HepG2 (cell line): ENCODE data around the gene SPOP. TPM values are rescaled to one million over a fixed set of nuclear protein-coding genes. Genes with fewer than 3 reads are reported as not detected.
A peak's percentile ranks its signal among the peaks of the same experiment; 100 is the strongest.

Source experiments
- BRD4 ChIP-seq: sonication (generic); formaldehyde crosslinking; IDR thresholded peaks from 2 replicates; pipeline ENCODE4 v1.4.0; 2020; ENCODE audit warnings: missing genetic modification reagents
- CBFB ChIP-seq: sonication (generic); formaldehyde crosslinking; IDR thresholded peaks from 2 replicates; pipeline ENCODE4 v1.4.0; 2020; ENCODE audit warnings: missing genetic modification reagents
- CBX5 ChIP-seq: sonication (generic); formaldehyde crosslinking; IDR thresholded peaks from 2 replicates; pipeline ENCODE4 v1.4.0; 2020; ENCODE audit warnings: missing genetic modification reagents, borderline replicate concordance
- CREB1 ChIP-seq, 2 experiments: fragments of 450-650 bp in 1 of 2; IDR thresholded peaks; 2 replicates each; pipeline ENCODE4 v1.6.1; 2016 to 2017; ENCODE audit warnings: control low read depth in 1 of 2, mild to moderate bottlenecking in 1 of 2, missing compliant biosample characterization in 1 of 2, missing genetic modification characterization in 1 of 2
- HDAC1 ChIP-seq: sonication (generic); formaldehyde crosslinking; IDR thresholded peaks from 2 replicates; pipeline ENCODE4 v1.5.1; 2020; ENCODE audit warnings: mild to moderate bottlenecking, missing genetic modification reagents
- HHEX ChIP-seq: IDR thresholded peaks from 2 replicates; pipeline ENCODE4 v1.6.1; 2016; ENCODE audit warnings: control low read depth
- KDM4B ChIP-seq: sonication (generic); formaldehyde crosslinking; IDR thresholded peaks from 2 replicates; pipeline ENCODE4 v1.4.0; 2020; ENCODE audit warnings: missing genetic modification reagents
- KLF9 ChIP-seq: IDR thresholded peaks from 2 replicates; pipeline ENCODE4 v1.6.1; 2016; ENCODE audit warnings: low read depth
- MAZ ChIP-seq, 2 experiments: sonication (generic) in 1 of 2; formaldehyde crosslinking in 1 of 2; IDR thresholded peaks; 2 replicates each; pipeline versions ENCODE4 v1.5.0 to v1.6.1; 2012 to 2020; ENCODE audit warnings: low read depth in 2 of 2, mild to moderate bottlenecking in 2 of 2, borderline replicate concordance in 1 of 2, improper control_type of control experiment in 1 of 2, low read length in 1 of 2, missing genetic modification reagents in 1 of 2, moderate library complexity in 1 of 2
- MXI1 ChIP-seq: IDR thresholded peaks from 3 replicates; pipeline ENCODE4 v1.6.1; 2012; ENCODE audit warnings: low read depth, low read length, inconsistent platforms, borderline replicate concordance
- NR1H2 ChIP-seq: sonication (generic); formaldehyde crosslinking; IDR thresholded peaks from 2 replicates; pipeline ENCODE4 v1.8.1; 2022; ENCODE audit warnings: low read depth, missing genetic modification reagents, borderline replicate concordance
- NR2F6 ChIP-seq, 2 experiments: IDR thresholded peaks; 2 replicates each; pipeline ENCODE4 v1.6.1; 2016; ENCODE audit warnings: antibody characterized with exemption in 1 of 2, mild to moderate bottlenecking in 1 of 2
- POLR2AphosphoS2 ChIP-seq: IDR thresholded peaks from 2 replicates; pipeline ENCODE4 v1.6.1; 2011; ENCODE audit warnings: low read depth, low read length, improper control_type of control experiment
- SATB2 ChIP-seq: sonication (generic); formaldehyde crosslinking; IDR thresholded peaks from 2 replicates; pipeline ENCODE4 v1.5.0; 2020; ENCODE audit warnings: missing genetic modification reagents
- SKIL ChIP-seq: sonication (generic); formaldehyde crosslinking; IDR thresholded peaks from 2 replicates; pipeline ENCODE4 v1.8.0; 2022; ENCODE audit warnings: missing genetic modification reagents, mild to moderate bottlenecking, moderate library complexity, borderline replicate concordance
- SP1 ChIP-seq, 2 experiments: fragments of 450-650 bp in 1 of 2; sonication (generic) in 1 of 2; formaldehyde crosslinking in 1 of 2; IDR thresholded peaks; 2 replicates each; pipeline versions ENCODE4 v1.4.0 to v1.6.1; 2016 to 2020; ENCODE audit warnings: missing genetic modification reagents in 1 of 2
- SP2 ChIP-seq: sonication (generic); formaldehyde crosslinking; IDR thresholded peaks from 2 replicates; pipeline ENCODE4 v1.5.1; 2020; ENCODE audit warnings: mild to moderate bottlenecking, missing genetic modification reagents
- SRSF1 ChIP-seq: fragments of 200-400 bp; formaldehyde crosslinking; optimal IDR thresholded peaks from 2 replicates; pipeline ENCODE3; 2017; ENCODE audit warnings: mild to moderate bottlenecking, low read depth, low read length, moderate library complexity
- UBTF ChIP-seq: sonication (generic); formaldehyde crosslinking; IDR thresholded peaks from 2 replicates; pipeline ENCODE4 v1.4.0; 2020; ENCODE audit warnings: mild to moderate bottlenecking, missing genetic modification reagents
- XBP1 ChIP-seq: sonication (generic); formaldehyde crosslinking; IDR thresholded peaks from 2 replicates; pipeline ENCODE4 v1.5.0; 2020; ENCODE audit warnings: missing genetic modification reagents
- ZNF24 ChIP-seq: fragments of 450-650 bp; IDR thresholded peaks from 2 replicates; pipeline ENCODE4 v1.6.1; 2017; ENCODE audit warnings: antibody characterized with exemption, mild to moderate bottlenecking
- ZNF251 ChIP-seq: sonication (generic); formaldehyde crosslinking; IDR thresholded peaks from 2 replicates; pipeline ENCODE4 v1.9.0; 2021; ENCODE audit warnings: mild to moderate bottlenecking, missing genetic modification reagents
- ZNF34 ChIP-seq: sonication (generic); formaldehyde crosslinking; IDR thresholded peaks from 2 replicates; pipeline ENCODE4 v1.4.0; 2020; ENCODE audit warnings: mild to moderate bottlenecking, missing genetic modification reagents, borderline replicate concordance
- polyA plus RNA-seq, 8 experiments: library from polyadenylated mRNA; depleted of rRNA in 3 of 8; stranded (reverse) in 7 of 8; unstranded in 1 of 8; fragments of >200 nt; fragmentation: Illumina TruSeq in 4 of 8; extraction: Trizol in 4 of 8; gene quantifications; 2 replicates each; pipeline versions ENCODE4 v1.2.1 to v1.2.3, GENCODE V29; 2011 to 2016; ENCODE audit warnings: low read depth in 4 of 8, missing spikeins in 1 of 8, mixed read lengths in 1 of 8; ENCODE audit not compliant: insufficient read depth in 1 of 8
- total RNA-seq, 5 experiments: library from RNA; depleted of rRNA; stranded (reverse); fragments of >200 nt; fragmentation: Illumina TruSeq; extraction: Trizol; gene quantifications; 2 replicates each; pipeline ENCODE4 v1.2.3, GENCODE V29; 2016; ENCODE audit warnings: low read depth in 1 of 5
- TF ChIP-seq, protein P1 (sequence below): sonication (generic); formaldehyde crosslinking; IDR thresholded peaks from 2 replicates; pipeline ENCODE4 v1.5.0; 2020; ENCODE audit warnings: missing genetic modification reagents, mild to moderate bottlenecking, borderline replicate concordance

The SPOP gene
- total and polyA plus RNA-seq, 2 of the 13 experiments (the other 11 are each of a cell fraction or from before 2014, with no cell fraction given): 52.8 to 60.8 TPM

DNA sequence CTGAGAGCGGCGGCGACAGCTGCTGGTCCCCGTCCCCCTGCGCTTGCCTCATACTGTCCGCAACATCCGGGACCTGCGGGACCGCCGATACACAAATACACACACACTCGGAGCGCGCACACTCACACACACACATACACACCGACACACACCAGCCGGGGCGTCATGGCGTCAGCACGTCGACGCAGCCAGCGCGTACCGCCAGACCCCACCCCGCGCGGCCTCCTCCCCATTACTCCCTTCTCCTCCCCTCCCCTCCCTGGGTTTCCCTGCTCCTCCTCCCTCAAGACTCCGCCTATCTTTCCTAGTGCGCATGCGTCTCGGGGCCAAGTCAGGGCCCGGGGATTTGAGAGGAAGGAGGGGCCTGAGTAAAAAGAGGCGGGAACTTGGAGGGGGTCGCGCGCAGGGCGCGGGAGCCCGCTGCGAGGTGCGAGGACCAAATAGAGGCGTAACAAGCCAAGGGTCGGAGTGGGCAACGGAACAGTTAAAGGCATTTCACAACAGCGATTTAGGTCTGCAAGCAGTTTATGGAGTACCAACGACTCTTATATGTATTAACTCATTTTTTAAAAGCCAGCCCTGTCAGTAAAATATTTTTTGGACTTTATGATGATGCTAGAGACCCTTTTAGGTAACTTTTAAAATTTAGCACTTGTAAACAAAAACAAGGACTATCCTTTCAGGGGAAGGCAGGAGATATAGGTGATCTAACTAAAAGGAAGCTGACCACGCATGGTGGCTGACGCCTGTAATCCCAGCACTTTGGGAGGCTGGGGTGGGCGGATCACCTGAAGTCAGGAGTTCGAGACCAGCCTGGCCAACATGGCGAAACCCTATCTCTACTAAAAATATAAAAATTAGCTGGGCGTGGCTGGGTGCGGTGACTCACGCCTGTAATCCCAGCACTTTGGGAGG lies at the start of gene SPOP (continued):
- peak; percentile 80; the same call in 1 of the 2 replicates for TF ChIP-seq CBX5
- TF ChIP-seq POLR2AphosphoS2: no peak
- no peak for TF ChIP-seq ZNF34
- TF ChIP-seq HHEX (CRISPR knock-in tag): peak; percentile 40; the same call in 1 of the 2 replicates
- peak; percentile 42 for TF ChIP-seq SP2 (CRISPR knock-in tag)
- TF ChIP-seq UBTF (CRISPR knock-in tag): peak; percentile 58; the same call in 1 of the 2 replicates
- peak; percentile 84; the same call in 1 of the 2 replicates for TF ChIP-seq CBFB (CRISPR knock-in tag)
- TF ChIP-seq SRSF1: no peak
- peak; percentile 80; the same call in 1 of the 2 replicates for TF ChIP-seq NR1H2 (CRISPR knock-in tag)
- peak; percentile 95 for TF ChIP-seq SATB2 (CRISPR knock-in tag)
- TF ChIP-seq KLF9 (CRISPR knock-in tag): peak; percentile 97
- TF ChIP-seq, protein P1, sequence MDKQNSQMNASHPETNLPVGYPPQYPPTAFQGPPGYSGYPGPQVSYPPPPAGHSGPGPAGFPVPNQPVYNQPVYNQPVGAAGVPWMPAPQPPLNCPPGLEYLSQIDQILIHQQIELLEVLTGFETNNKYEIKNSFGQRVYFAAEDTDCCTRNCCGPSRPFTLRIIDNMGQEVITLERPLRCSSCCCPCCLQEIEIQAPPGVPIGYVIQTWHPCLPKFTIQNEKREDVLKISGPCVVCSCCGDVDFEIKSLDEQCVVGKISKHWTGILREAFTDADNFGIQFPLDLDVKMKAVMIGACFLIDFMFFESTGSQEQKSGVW (CRISPR knock-in tag): peak; percentile 97; the same call in 1 of the 2 replicates
- peak; percentile 95 for TF ChIP-seq CREB1 (IDR thresholded peaks at IDR 0.05)
- TF ChIP-seq CREB1 (CRISPR knock-in tag; IDR thresholded peaks at IDR 0.05): peak; percentile 93
- peak; percentile 91 for TF ChIP-seq HDAC1 (CRISPR knock-in tag)
- TF ChIP-seq XBP1 (CRISPR knock-in tag): peak; percentile 87; the same call in 1 of the 2 replicates
- peak; percentile 78; the same call in 1 of the 2 replicates for TF ChIP-seq BRD4 (CRISPR knock-in tag)
- TF ChIP-seq ZNF251 (CRISPR knock-in tag): no peak; the same call in 1 of the 2 replicates
- no peak; the same call in 1 of the 2 replicates for TF ChIP-seq KDM4B
- peak; percentile 75 for TF ChIP-seq ZNF24
- peak; percentile 96 for TF ChIP-seq MAZ (IDR thresholded peaks at IDR 0.05; ENCODE audit: borderline replicate concordance, low read depth, low read length)
- peak; percentile 96 for TF ChIP-seq MAZ (CRISPR knock-in tag; IDR thresholded peaks at IDR 0.05; ENCODE audit: low read depth)
- TF ChIP-seq MXI1: peak; percentile 80; the same call in 2 of the 3 replicates
- TF ChIP-seq NR2F6 (IDR thresholded peaks at IDR 0.05): peak; percentile 19; the same call in 1 of the 2 replicates
- peak; percentile 62 for TF ChIP-seq NR2F6 (CRISPR knock-in tag; IDR thresholded peaks at IDR 0.05)
- no peak for TF ChIP-seq SP1 (IDR thresholded peaks at IDR 0.05)
- peak; percentile 89 for TF ChIP-seq SP1 (CRISPR knock-in tag; IDR thresholded peaks at IDR 0.05)
- TF ChIP-seq SKIL (CRISPR knock-in tag): peak; percentile 72
